ENCODE data around the gene LMCD1.

GRCh38 chr3:8548502-8549275 is 47.1 kb downstream of the LMCD1 start:
- TF ChIP-seq CTCF (conservative IDR thresholded peaks at IDR 0.05; ENCODE audit: low read length) (no peak), EZH2phosphoT487 (IDR thresholded peaks at IDR 0.05; ENCODE audit: borderline replicate concordance, low read depth, low read length) (no peak)
